ENCODE results near the gene CDRT15L2.
"Not testable (repeated sequence)": the region's sequence is repeated elsewhere in the genome, so short reads cannot be mapped to it uniquely, and the experiment has no call there.

The CDRT15L2 gene

GRCh38 chr17:20579424-20579823, at the start of gene CDRT15L2:
CDRT15L2 (plus strand) TSS chr17:20579724; CDS start chr17:20579744, 20 bp downstream.
- DNase-seq = not testable (repeated sequence)

- not testable (repeated sequence) for DNase-seq
Observed at GRCh38 chr17:20530104-20530503, 49.4 kb upstream of the CDRT15L2 start.

- DNase-seq = not testable (repeated sequence)
Observed at GRCh38 chr17:20532544-20533090, 46.9 kb upstream of the CDRT15L2 start.

GRCh38 chr17:20533206-20533605, 46.3 kb upstream of the CDRT15L2 start:
- not testable (repeated sequence) for DNase-seq

- not testable (repeated sequence) for DNase-seq
Observed at GRCh38 chr17:20534711-20535550, 44.6 kb upstream of the CDRT15L2 start.

GRCh38 chr17:20540414-20540813, 39.1 kb upstream of the CDRT15L2 start:
- not testable (repeated sequence) for DNase-seq

GRCh38 chr17:20540865-20541264, 38.7 kb upstream of the CDRT15L2 start:
- DNase-seq = not testable (repeated sequence)

- DNase-seq = not testable (repeated sequence)
Observed at GRCh38 chr17:20541853-20542546, 37.5 kb upstream of the CDRT15L2 start.

- not testable (repeated sequence) for DNase-seq
Observed at GRCh38 chr17:20547923-20548322, 31.6 kb upstream of the CDRT15L2 start.

- not testable (repeated sequence) for DNase-seq
Observed at GRCh38 chr17:20552920-20553319, 26.6 kb upstream of the CDRT15L2 start.

GRCh38 chr17:20554728-20555127, 24.8 kb upstream of the CDRT15L2 start:
- DNase-seq = not testable (repeated sequence)

GRCh38 chr17:20555135-20556010, 24.2 kb upstream of the CDRT15L2 start:
- not testable (repeated sequence) for DNase-seq

GRCh38 chr17:20558096-20558495, 21.4 kb upstream of the CDRT15L2 start:
- DNase-seq = not testable (repeated sequence)

GRCh38 chr17:20559018-20559417, 20.5 kb upstream of the CDRT15L2 start:
- DNase-seq = not testable (repeated sequence)

GRCh38 chr17:20562587-20562986, 16.9 kb upstream of the CDRT15L2 start:
- DNase-seq = no peak

GRCh38 chr17:20565245-20565644, 14.3 kb upstream of the CDRT15L2 start:
- DNase-seq = not testable (repeated sequence)

GRCh38 chr17:20565711-20566110, 13.8 kb upstream of the CDRT15L2 start:
- DNase-seq = no peak

- not testable (repeated sequence) for DNase-seq
Observed at GRCh38 chr17:20566736-20567135, 12.8 kb upstream of the CDRT15L2 start.

- DNase-seq = not testable (repeated sequence)
Observed at GRCh38 chr17:20567421-20567820, 12.1 kb upstream of the CDRT15L2 start.

GRCh38 chr17:20568604-20569003, 10.9 kb upstream of the CDRT15L2 start:
- DNase-seq = not testable (repeated sequence)

GRCh38 chr17:20571653-20572052, 7.9 kb upstream of the CDRT15L2 start:
- not testable (repeated sequence) for DNase-seq

- not testable (repeated sequence) for DNase-seq
Observed at GRCh38 chr17:20573216-20573615, 6.3 kb upstream of the CDRT15L2 start.
